HuH-7.5 (cell line): ENCODE results near the gene KCNF1.

Experiments
- DNase-seq: peaks from one replicate; pipeline ENCODE4 v3.0.0; 2011; ENCODE audit warnings: low spot score

Gene KCNF1

DNA sequence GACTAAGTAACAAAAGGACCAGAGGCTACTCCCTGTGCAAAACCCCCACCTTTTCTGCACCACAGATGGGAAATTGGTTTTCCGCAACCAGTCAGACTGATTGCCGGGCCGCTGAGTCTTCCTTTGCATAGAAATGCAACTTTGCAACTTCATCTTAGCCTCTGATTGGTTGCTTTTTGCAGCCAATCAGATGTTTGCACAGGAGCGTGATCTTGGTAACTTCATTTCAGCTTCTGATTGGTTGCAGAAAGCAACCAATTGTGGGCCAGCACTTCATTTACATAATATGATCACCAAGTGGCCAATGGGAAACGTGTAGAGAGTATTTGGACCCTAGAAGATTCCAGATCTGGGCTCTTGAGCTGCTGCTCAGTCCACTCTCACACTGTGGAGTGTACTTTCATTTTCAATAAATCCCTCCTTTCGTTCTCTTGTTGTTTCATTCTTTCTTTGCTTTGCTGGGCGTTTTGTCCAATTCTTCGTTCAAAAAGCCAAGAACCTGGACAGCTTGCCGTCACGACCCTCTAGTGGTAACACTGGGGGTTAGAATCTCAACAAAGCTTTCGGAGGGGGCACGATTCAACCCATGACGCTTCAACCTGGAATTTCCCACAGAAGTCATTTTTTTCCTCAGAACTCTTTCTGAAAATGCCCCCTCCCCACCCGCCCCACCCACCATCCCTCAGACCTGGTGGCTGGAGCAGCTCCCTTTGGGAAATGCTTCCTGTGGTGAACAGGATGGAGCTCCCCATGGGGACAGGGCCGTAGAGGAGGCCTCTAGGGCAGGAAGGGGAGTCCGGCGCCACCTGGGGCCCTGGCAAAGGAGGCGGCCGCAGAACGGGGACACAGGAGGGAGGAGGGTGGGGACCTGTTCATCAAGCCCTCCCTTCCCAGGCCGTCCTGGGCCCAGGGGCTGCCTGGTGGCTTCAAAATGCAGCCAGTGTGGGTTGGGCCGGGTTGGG lies 31.8 kb upstream of the KCNF1 start:
- DNase-seq = no peak

DNA sequence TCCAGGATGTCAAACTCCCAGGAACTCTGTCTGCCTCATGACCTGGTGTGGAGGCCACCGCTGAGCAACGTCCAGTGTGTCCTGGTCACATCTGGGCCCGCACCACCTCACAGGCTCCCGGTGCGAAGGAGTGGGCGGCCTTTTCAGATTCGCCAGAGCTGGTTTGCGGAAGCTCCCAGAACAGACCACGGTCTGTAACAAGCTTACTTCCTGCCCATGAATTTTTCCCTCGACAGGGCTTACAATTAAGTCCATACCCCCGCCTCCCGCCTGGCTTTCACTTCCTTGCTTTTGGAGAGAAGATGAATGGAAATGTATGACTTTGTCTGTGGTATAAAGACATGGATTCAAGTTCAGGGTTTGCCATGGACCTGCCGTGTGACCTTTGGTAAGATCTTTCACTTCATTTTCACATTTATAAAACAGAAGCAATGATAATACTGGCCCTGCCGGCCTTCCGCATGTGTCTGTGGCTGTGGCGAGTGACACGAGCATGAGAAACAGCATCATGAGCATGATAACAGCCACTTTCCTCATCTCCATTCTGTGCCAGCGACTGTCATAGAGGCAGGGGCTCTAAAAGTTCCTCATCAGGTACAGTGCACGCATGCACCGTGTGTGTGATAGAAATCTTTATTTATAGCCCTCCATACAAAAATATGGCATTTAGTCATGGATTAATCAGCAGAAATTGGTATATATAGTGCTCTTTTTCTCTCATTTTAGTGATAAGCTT lies 31.0 kb upstream of the KCNF1 start:
- DNase-seq = no peak

DNA sequence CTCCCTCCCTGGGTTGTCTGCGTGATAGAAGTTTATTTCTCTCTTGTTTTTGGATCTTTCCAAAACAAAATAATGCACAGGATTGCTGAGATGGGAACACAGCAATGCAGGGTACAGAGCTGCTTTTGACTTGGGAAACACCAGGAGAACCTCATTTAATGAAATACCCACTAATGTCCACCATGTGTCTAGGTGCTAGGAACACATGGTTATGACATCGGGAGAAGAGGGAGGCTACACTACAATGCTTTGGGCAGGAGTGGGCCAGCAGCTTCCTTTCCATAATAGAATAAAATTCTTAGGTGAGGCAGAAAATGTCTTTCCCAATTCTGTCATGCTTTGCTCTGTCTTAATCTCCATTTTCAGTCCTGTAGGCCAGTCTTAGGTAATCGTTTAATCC lies 29.2 kb upstream of the KCNF1 start:
- DNase-seq = no peak

DNA sequence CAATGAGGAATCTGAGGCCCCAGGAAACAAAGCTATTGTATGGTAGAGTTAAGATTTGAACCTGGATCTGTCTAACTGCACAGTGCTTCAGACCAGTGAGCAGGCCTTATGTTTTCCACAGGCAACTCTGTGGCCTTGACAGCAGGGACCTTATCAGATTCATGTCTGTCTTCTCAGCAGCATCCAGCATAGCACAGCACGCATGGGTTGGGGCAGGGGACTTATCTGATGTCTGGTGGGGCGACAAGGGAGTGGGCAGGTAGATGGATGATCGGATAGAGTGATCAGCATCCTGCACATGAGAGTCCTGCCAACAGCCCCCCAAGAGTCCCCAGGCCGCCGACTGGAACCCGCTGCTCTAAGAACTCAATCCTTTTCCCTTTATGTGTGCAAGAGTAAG lies 28.7 kb upstream of the KCNF1 start:
- DNase-seq = no peak

DNA sequence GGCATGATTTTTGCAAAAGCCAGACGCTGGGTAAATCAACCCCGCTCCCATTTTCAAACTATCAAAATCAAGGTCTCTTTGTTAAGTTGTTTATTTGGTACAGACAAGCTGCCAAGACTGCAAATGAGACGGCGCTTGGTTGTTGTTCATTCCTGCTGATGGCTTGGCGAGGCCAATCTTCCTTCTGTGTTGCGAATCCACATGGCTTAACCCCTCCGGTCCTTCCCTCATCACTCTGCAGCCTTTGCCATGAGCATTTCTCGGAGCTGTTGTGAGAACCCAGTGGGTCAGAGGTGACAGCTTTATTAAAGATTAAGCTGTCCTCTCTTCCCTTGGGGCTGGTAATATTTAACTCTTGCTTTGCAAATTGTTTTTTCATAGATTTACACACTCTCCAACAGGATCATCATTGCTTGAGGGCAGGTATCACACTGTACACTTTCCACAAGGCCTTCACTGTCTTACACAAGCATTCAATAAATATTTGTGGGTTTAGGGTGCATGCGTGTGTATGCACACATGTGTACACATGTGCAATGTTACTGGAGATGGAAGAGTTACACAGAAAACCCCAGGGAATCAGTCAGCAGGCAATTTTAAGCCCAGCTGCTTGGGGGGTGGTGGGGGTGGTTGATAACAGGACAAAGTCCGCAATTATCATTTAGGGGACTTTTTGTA lies 27.8 kb upstream of the KCNF1 start:
- no peak for DNase-seq

DNA sequence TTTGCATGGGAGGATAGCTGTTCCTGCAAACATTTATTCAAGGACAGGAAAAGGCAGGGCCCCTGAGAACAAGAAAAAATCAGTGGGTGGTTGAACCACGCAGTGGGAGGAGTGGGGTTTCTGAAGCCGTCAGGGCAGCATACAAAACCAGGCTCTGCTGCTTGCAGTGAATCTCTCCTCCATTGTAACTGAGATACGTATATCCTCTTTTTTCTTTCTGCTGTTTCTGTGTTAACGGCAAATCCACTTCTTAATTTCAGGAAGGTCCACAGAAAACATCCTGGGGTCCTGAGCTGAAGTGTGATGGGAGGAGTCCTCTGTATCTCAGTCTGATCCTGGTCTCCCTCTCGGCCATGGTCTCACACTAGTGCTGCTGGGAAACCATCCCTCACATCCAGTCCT lies 27.2 kb upstream of the KCNF1 start:
- DNase-seq = no peak

GRCh38 chr2:10885094-10885860 lies 26.5 kb upstream of the KCNF1 start:
- DNase-seq = no peak

DNA sequence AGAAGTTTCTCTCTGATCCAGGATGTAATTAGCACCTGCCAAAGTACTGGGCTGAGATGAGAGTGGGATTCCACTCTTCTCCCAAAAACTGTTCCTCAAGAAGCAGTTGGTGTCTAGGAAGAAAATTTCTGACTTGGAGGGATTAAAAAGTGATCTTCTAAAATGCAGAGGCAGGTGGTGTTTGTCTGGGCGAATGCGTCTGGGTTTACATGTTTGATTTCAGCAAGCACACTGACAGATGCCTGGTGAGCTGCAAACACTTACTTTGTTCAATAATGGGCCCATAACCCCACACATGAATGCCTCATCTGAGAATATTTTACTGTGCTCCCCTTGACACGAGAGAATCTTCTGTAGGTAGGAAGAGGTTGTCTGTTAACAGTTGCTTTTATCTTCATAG lies 24.3 kb upstream of the KCNF1 start:
- no peak for DNase-seq

- no peak for DNase-seq
Measured at GRCh38 chr2:10889651-10890215, 22.0 kb upstream of the KCNF1 start.

- no peak for DNase-seq
Measured at GRCh38 chr2:10890706-10891270, 20.9 kb upstream of the KCNF1 start.

- no peak for DNase-seq
Measured at GRCh38 chr2:10891390-10891789, 20.3 kb upstream of the KCNF1 start.

DNA sequence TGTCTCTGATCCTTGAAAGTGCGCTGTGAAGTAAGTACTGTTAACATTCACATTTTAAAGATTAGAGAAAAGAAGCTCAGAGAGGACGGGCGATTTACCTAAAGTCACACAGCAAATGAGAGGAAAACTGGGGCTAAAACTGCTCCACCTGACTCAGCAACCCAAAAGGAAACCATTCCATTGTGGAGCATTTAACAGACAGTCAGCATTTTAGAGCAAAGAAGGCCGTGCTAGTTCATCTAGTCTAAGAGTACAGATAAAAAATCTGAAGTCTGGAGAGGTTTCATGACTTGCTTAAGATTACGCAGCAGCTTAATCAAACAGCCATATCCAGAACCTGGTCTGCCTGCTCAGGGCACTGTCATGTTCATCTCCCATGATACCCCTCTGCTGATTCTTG lies 19.9 kb upstream of the KCNF1 start:
- no peak for DNase-seq

DNA sequence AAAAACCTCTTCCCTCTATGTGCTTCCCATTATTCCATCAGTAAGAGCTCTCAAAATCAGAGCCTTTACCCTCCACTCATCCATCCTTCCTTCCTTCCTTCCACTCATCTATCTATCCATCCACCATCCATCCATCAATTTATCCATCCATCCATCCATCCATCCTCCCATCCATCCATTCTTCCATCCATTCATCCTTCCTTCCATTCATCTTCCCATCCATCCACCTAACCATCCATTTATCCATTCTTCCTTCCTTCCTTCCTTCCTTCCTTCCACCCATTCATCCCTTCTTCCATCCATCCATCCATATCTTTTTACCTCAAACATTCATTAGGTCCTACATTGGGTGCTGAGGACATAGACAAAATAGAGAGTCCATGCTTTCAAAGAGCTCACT lies 19.4 kb upstream of the KCNF1 start:
- DNase-seq = no peak

GRCh38 chr2:10892796-10893350 lies 18.9 kb upstream of the KCNF1 start:
- no peak for DNase-seq

- DNase-seq = no peak
Measured at GRCh38 chr2:10894264-10894935, 17.3 kb upstream of the KCNF1 start.

GRCh38 chr2:10895231-10895630 lies 16.5 kb upstream of the KCNF1 start:
- no peak for DNase-seq

GRCh38 chr2:10897956-10898355 lies 13.8 kb upstream of the KCNF1 start:
- DNase-seq = no peak

GRCh38 chr2:10900216-10901109 lies 11.3 kb upstream of the KCNF1 start:
- DNase-seq = peak; percentile 57
